HG02610 (cell line): ENCODE results near the gene RPS5.
A peak's percentile ranks its signal among the peaks of the same experiment; 100 is the strongest.
"Not testable (repeated sequence)": the region's sequence is repeated elsewhere in the genome, so short reads cannot be mapped to it uniquely, and the experiment has no call there.

ENCODE experiments used
- ATAC-seq: cut with Tn5 transposase; IDR thresholded peaks from one replicate; pipeline ENCODE4 v1.9.1; 2021; ENCODE audit warnings: mild to moderate bottlenecking, moderate library complexity; ENCODE audit not compliant: unreplicated experiment

RPS5 gene

GRCh38 chr19:58386576-58387337, at the start of gene RPS5:
RPS5 (plus strand) TSS chr19:58387269; CDS start chr19:58388138, 869 bp downstream.
- peak; percentile 84 for ATAC-seq

DNA sequence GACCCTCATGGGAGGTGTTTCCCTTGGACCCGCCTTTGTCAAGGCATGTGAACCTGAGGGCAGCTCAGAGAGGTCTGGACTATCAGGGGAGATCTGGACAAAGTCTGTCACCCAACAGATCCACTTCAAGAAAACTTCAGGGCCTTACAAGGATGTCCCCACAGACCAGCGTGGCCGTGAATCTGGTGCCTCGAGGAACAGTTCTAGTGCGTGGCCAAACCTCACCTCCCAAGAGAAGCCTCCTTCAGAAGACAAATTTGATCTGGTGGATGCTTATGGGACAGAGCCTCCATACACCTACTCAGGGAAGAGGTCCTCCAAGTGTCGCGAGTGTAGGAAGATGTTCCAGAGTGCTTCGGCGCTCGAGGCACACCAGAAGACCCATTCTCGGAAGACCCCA, 48.7 kb upstream of the RPS5 start:
- no peak for ATAC-seq

DNA sequence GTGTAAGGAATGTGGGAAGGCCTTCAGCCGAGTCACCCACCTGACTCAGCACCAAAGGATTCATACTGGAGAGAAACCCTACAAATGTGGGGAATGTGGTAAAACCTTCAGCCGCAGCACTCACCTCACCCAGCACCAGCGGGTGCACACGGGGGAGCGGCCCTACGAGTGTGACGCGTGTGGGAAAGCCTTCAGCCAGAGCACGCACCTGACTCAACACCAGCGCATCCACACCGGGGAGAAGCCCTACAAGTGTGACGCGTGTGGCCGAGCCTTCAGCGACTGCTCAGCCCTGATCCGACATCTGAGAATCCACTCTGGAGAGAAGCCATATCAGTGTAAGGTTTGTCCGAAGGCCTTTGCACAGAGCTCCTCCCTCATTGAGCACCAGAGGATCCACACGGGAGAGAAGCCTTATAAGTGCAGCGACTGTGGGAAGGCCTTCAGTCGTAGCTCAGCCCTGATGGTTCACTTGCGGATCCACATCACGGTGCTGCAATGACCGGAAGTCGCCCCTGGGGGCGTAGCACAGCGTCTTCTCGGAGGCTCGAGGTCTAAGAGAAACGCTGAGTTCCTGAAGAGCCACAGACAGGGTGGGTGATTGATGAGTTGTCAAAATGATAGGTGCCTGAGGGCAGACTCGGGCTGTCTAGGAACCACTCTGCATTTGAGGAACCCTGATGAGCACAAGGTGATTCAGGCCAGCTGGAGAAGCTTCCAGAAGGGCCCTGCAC, 48.1 kb upstream of the RPS5 start:
- ATAC-seq = no peak

DNA sequence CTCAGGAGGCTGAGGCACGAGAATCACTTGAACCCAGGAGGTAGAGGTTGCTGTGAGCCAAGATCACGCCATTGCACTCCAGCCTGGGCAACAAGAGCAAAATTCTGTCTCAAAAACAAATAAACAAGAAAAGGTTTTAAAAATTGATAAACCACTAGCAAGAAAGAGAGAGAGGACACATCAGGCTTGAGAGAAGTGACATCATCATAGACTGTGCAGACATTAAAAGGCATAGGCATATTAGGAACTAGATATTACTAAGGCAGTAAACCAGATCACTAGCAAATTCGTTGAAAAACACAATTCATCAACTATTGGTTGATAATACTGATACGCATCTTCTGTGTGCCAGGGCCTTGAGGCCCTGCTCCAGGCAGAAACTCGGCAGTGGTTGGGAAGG, 41.5 kb upstream of the RPS5 start:
- no peak for ATAC-seq

GRCh38 chr19:58346961-58347929, 39.8 kb upstream of the RPS5 start:
- ATAC-seq = peak; percentile 70

DNA sequence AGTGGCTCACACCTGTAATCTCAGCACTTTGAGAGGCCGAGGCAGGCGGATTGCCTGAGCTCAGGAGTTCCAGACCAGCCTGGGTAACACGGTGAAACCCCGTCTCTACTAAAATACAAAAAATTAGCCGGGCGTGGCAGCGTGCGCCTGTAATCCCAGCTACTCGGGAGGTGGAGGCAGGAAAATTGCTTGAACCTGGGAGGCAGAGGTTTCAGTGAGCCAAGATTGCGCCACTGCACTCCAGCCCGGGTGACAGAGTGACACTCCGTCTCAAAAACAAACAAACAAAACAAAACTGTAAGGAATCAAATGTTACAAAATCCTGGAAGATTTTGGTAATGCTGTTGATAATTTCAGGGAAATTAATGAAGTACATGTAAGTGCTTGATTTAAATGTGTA, 39.0 kb upstream of the RPS5 start:
- not testable (repeated sequence) for ATAC-seq

GRCh38 chr19:58349590-58349989, 37.5 kb upstream of the RPS5 start:
- no peak for ATAC-seq

DNA sequence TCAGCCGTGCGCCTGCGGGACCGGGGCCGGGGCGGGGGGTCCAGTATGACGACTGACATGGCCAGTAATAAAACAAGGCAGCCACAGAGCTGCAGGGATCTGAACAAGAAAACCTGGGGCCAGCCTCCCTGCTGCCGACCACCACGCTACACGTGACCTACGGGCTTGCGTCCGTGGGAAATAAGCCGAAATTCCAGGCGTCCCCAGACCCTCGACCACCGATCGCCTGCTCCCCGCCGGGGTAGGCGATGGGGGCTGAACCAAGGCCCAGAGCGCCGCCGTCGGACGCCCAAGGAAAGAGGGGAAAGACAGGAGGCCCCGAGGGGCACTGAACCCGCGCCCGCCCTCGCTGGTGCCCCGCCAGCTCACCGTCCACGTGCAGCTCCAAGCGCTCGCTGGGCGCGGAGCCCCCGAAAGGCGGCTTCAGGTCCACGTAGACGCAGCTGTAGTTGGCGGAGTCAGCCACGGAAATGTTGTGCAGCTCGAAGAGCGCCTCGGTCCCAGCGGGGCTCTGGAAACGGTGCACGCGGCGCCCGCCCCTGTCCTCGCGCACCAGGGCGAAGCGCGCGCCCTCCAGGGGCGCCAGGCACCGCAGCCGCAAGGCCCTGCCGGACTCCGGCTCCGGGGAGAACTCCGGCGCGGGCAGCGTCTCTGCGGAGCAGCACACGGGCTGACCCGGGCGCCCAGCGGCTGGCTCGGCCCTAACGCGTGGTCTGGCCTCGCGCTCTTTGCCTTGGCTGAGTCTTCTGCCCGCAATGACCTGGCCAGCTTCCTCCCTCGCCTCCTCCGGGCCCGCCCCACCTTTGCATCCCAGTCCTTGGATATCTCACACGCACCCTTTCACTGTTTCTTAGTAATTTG, 36.8 kb upstream of the RPS5 start:
- no peak for ATAC-seq

- no peak for ATAC-seq
Measured at GRCh38 chr19:58350871-58351557, 36.1 kb upstream of the RPS5 start.

GRCh38 chr19:58351558-58351878, 35.6 kb upstream of the RPS5 start:
- no peak for ATAC-seq

DNA sequence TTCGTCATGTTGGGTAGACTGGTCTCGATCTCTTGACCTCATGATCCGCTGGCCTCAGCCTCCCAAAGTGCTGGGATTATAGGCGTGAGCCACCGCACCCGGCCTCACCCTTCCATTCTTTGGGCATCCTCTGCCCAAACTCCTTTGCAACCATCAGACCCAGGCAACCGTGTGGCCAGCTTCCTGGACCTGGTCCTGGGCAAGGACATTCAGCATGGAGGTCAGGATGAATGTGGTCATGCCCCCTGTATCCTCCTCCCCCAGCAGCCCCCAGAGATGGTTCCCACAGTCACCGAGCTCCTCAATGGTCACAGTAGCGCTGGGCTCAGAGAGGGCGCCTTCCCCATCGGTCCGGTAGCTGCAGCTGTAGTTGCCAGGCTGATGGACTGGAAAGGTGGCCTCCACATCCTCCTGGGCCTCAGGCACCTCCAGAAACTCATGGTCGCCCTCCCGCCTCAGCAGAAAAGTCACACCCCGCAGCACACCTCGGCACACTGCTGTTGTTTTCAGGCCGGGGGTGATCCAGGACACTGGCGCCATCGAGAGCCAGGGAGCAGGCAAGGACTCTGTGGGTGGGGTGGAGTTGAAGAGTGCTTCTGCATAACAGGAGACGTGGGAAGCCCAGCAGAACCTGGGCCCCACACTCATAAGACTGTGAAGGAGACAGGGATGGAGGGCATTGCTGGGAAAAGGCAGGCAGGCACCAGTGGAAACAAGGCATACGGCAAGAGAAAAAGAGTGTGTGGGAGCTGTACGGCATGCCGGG, 34.9 kb upstream of the RPS5 start:
- ATAC-seq = no peak

DNA sequence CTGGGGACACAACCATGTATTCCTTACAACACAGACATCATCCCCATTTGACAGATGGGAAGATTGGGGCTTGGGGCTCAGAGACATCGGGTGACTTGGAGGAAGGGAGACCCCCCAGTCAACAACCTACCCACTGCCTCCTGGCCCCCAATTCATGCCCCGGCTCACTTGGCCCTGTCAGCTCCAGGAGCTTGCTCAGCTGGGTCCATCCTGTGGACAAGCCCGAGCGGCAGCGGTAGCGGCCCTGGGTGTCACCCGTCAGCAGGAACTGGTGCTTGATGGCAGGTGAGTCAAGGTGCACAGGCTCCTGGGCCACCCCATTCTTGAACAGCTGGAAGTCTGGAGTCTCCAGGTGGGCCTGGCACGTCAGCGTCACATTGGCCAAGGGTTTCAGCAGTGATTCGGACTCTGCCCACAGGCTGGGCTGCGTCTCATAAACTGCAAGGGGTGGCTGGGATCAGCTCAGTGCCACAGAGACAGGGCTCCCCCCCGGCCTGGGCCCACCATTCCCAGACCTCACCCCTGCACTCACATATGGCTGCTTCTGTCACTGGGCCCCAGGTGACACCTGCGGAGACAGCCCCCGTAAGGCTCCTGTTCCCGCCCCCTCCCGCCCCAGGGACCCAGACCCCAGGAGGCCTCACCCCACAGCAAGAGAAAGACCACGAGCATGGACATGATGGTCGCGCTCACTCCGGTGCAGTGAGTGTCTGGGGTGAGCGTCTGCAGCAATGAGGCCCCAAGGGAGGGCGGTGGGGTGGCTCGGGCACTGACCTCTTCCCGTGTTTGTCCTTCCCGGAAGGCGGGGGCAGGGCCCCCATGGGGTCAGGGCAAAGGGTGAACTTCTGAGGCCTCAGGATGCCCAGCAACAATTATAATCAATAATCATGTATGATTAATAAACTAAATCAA, 34.1 kb upstream of the RPS5 start, which contains the start of gene A1BG:
TSS of gene A1BG (minus strand) at position 733 of the 912 bp plus-strand sequence. CDS start at position 678, 55 bp downstream.
- no peak for ATAC-seq

- ATAC-seq = no peak
Measured at GRCh38 chr19:58353717-58354477, 33.2 kb upstream of the RPS5 start.

DNA sequence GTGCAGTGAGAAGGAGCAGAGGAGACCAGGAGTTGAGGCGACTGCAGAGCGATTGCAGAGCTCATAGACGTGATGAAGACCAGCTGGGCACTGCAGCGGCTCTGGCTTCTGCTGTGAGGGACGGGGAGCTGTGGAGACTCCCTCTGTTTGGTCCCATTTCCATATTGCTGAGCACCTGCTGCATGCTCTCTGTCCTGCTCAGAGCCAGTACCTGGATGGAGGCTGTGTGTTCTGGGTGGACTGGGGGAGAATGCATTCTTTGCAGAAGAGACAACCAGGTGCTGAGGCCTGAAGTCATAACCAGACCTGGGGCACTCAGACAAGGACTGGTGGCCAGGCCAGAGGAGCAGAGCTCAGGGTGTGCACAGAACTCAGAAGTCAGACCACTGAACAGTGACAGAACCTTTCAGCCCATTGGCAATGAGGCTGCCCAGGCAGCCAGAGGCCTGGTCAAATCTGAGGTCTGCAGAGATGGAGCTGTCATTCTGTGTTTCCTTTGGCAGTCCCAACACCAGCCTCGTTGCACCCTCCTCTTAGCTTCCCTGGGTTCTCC, 32.5 kb upstream of the RPS5 start:
- no peak for ATAC-seq

DNA sequence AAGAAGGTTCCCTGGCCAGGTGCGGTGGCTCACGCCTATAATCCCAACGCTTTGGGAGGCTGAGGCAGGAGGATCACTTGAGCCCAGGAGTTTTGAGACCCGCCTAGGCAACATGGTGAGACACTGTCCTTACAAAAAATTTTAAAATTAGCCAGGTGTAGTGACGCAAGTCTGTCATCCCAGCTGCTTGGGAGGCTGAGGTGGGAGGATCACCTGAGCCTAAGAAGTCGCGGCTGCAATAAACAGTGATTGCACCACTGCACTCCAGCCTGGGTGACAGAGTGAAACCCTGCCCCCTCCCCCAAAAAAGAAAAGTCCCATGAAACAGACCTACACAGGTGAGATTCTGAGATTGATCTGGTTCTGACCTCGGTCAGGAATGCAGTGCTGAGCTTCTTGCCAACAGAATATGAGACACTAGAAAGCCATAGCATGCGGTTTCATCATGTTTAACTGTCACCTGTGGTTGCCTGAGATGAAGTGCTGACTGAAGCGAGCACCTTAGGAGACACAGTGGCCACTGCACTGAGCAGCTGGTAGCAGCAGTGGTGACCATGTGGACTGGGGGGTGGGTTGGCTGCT, 31.8 kb upstream of the RPS5 start:
- ATAC-seq = no peak

- no peak for ATAC-seq
Measured at GRCh38 chr19:58355908-58356765, 30.9 kb upstream of the RPS5 start.
